AG04449 (cell line): ENCODE results near the gene CMTM1.

ENCODE experiments used
- CTCF ChIA-PET: fragments of 350-600 bp; formaldehyde crosslinking; extraction: SDS; loops from one replicate; lab custom pipeline; 2021; ENCODE audit warnings: antibody characterized with exemption; lab: Yijun Ruan, JAX
- POLR2A ChIA-PET: fragments of 400-600, 350-600 bp; formaldehyde crosslinking; extraction: SDS; loops from one replicate; lab custom pipeline; 2020; ENCODE audit warnings: antibody characterized with exemption, inconsistent platforms; lab: Yijun Ruan, JAX
- DNase-seq: peaks from one replicate; pipeline ENCODE4 v3.0.0-alpha.2; 2010; ENCODE audit warnings: low read depth, low spot score
- H3K4me3 ChIP-seq: 2 replicates; pipeline ENCODE4 v1.5.1; 2011; ENCODE audit warnings: low read depth, mild to moderate bottlenecking, control low read depth, low read length
- TF ChIP-seq, protein P1 (sequence below): IDR thresholded peaks from one replicate; pipeline ENCODE4 v1.5.1; 2011; ENCODE audit warnings: mild to moderate bottlenecking, moderate library complexity, low read length, control low read depth, inconsistent platforms; ENCODE audit not compliant: insufficient read depth; ENCODE audit errors: missing control alignments

The CMTM1 gene

DNA sequence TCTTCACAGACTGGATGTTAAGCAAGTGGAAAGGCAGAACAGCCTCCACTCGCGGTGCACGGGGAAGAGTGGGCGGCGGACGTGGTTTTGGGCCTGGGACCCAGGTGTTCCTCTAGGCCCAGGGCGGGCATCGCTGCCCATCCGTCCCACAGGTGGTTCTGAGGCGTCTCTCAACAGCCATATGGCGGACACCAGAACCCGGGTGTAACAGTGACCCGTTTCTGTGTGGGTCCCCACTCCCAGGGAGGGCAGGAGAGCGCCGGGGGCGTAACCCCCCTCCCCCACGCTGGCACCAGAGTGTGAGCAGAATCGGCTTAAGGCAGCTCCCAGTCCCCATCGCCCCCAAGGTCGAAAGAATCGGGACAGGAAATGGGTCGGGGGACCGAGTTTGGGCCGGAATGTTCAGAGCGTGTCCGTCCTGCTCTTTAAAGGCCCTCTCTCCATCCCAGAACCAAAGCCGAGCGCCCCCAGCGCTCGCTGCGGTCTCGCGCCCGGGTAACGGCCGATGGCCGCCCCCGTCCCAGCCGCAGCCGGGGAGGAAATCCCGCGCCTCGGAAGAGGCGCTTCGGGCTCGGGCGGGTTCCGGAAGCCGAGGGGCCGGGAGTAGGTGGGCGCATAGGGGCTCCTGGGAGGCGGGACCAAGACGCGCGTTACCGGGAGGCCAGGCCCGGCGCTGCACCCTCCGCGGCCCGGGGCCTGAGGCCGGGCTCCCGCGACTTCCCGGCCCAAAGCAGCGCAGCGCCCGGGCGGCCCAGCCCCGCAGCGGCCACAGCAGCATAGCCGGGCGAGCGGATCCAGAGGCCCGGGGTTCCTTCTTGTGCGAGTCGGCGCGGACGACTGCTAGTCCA, 16.7 kb upstream of the CMTM1 start, which contains the start of gene TK2:
TSS of gene TK2 (minus strand) at position 839 of the 848 bp plus-strand sequence. CDS start at position 778, 61 bp downstream.
- POLR2A ChIA-PET = interaction anchor here (1.0 kb wide), 1 partner anchor 47 kb away, joined by 3 read pairs; no protein-coding TSS in a partner anchor
- peak within 1 kb of the TSS; percentile 67 for H3K4me3 ChIP-seq
- DNase-seq = no peak
- CTCF ChIA-PET = interaction anchor here (1.3 to 1.8 kb wide), 3 partner anchors 27 to 102 kb away, joined by 3 to 4 read pairs (median 3); no protein-coding TSS in a partner anchor
- TF ChIP-seq, protein P1, sequence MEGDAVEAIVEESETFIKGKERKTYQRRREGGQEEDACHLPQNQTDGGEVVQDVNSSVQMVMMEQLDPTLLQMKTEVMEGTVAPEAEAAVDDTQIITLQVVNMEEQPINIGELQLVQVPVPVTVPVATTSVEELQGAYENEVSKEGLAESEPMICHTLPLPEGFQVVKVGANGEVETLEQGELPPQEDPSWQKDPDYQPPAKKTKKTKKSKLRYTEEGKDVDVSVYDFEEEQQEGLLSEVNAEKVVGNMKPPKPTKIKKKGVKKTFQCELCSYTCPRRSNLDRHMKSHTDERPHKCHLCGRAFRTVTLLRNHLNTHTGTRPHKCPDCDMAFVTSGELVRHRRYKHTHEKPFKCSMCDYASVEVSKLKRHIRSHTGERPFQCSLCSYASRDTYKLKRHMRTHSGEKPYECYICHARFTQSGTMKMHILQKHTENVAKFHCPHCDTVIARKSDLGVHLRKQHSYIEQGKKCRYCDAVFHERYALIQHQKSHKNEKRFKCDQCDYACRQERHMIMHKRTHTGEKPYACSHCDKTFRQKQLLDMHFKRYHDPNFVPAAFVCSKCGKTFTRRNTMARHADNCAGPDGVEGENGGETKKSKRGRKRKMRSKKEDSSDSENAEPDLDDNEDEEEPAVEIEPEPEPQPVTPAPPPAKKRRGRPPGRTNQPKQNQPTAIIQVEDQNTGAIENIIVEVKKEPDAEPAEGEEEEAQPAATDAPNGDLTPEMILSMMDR = peak; percentile 16

DNA sequence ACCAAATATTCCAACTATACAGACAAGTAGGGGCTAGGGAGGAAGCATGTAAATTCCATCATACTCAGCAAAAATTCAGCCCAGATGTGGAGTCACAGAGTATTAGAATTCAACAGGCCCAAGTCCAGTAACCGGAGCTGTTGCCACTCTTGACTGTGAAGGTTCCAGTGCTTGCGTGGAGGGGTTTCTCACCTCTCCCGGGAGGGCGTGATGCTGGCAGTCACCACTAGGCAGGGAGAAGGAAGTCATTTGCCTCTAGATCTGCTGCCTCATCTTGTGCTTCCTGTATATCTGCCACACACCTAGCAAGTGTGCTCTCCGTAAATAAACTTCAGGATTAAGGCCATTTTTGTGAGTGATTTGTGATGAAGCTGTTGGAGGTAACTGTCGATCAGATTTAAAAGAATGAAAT, 14.9 kb upstream of the CMTM1 start:
- no peak for DNase-seq

DNA sequence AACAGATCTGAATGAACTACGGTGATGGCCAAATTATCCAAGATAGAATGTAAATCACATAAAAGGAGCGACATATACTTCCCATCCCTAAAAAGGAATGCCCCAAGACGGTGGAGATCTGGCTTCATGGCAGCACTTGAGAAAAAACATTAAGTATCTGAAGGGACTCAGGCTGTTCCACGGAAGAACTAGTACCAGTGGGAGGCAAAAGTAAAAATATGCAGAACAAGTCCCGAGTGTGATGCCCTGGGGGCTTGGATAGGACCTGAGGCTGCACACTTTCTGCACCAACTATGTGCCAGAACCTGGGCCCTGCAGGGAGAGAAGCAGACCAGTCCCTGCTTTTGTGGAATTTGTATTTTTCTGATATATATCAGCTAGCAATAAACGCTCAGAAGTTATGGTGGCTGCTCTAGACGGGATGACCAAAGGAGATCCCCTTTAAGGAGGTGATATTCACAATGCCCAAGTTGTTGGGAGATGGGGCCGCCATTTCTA, 14.4 kb upstream of the CMTM1 start:
- peak overlapping the region; percentile 76 for H3K4me3 ChIP-seq
- TF ChIP-seq, protein P1 = no peak
- ChIA-PET POLR2A (interaction anchor here (1.2 to 1.7 kb wide), 3 partner anchors 12 to 17 kb away, joined by 3 to 9 read pairs (median 3); no protein-coding TSS in a partner anchor), CTCF (interaction anchor here (1.2 to 1.9 kb wide), 8 partner anchors 12 to 279 kb away, joined by 3 to 7 read pairs (median 4); partner anchors contain the start of gene NAE1)
- DNase-seq = no peak

More for the DNA sequence above, 14.9 kb upstream of the CMTM1 start:
- no peak overlapping the region for H3K4me3 ChIP-seq
- CTCF ChIA-PET = interaction anchor here (0.7 to 1.9 kb wide), 9 partner anchors 12 to 279 kb away, joined by 3 to 7 read pairs (median 4); partner anchors contain the start of genes CMTM2 and NAE1
- POLR2A ChIA-PET = interaction anchor here (1.7 kb wide), 1 partner anchor 13 kb away, joined by 9 read pairs; no protein-coding TSS in a partner anchor
- TF ChIP-seq, protein P1 = no peak

DNA sequence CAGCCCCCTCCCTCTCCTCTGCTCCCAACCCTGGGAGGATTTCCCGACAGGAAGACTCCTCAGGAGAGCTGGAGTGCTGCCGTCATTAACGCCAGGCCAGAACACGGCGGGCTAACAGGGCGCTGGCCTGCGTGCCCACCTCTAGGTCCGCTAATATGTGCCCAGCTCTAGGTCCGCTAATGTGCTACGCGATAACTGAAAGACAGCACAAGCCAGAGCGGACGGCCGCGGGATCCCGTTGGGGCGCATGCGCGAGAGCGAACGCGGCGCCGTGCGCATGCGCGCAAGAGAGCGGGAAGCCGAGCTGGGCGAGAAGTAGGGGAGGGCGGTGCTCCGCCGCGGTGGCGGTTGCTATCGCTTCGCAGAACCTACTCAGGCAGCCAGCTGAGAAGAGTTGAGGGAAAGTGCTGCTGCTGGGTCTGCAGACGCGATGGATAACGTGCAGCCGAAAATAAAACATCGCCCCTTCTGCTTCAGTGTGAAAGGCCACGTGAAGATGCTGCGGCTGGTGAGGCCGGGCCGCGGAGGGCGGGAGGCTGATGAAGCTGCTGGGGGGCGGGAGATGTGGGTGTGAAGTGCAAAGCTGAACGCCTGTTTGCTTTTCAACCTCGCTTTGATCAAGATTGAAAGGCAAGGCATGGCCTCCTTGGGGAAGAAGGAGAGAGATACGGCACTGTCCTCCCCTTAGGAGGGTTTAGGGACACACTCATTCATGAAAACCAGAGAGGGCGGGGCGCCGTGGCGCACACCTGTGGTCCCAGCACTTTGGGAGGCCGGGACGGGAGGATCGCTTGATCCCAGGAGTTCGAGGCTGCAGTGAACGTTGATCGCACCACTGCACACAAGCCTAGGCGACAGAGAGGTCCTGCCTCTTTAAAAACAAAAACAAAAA, 13.7 kb upstream of the CMTM1 start, which contains the start of gene CKLF:
TSS of gene CKLF (plus strand) at position 291 of the 892 bp plus-strand sequence. CDS start at position 431, 140 bp downstream.
- peak; percentile 16 for DNase-seq
- TF ChIP-seq, protein P1 = no peak
- CTCF ChIA-PET = interaction anchor here (1.2 to 2.3 kb wide), 6 partner anchors 11 to 278 kb away, joined by 3 to 9 read pairs (median 6); partner anchors contain the start of gene NAE1
- POLR2A ChIA-PET = interaction anchor here (0.7 to 1.7 kb wide), 4 partner anchors 11 to 51 kb away, joined by 3 to 9 read pairs (median 3); no protein-coding TSS in a partner anchor
- peak within 1 kb of the TSS; percentile 76 for H3K4me3 ChIP-seq

DNA sequence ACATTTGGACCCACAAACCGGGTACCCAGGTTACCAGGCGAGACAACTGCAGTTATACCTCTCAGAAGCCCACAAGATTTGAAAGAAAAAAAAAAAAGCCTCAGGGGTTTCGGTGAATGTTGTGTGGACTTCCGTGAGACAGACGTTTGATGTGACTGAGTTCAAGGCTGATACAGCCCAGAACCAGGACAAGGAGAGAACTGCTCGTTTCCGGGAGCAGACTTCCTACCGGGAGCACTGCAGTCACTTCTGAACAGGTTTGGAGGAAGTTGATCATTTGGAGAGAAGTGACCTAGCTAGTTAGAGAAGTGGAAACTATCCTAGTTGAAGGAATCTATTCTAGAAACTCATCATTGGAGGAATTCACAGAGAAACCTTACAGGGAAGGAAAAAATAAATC, 13.0 kb upstream of the CMTM1 start:
- peak overlapping the region; percentile 76 for H3K4me3 ChIP-seq
- DNase-seq = no peak
- TF ChIP-seq, protein P1 = no peak
- CTCF ChIA-PET = interaction anchor here (0.8 to 2.3 kb wide), 3 partner anchors 55 to 208 kb away, joined by 3 to 9 read pairs (median 7); no protein-coding TSS in a partner anchor
- POLR2A ChIA-PET = interaction anchor here (1.4 to 1.7 kb wide), 2 partner anchors 10 to 12 kb away, joined by 3 to 9 read pairs; no protein-coding TSS in a partner anchor
